TTC549 (cell line): ENCODE data around the gene SPOCD1.

Experiments
- FAIRE-seq: peaks from 2 replicates; lab custom pipeline; 2012; peaks lifted over from hg19 to GRCh38; lab: Jason Lieb, UNC

SPOCD1 gene

GRCh38 chr1:31755850-31756492 lies 59.9 kb downstream of the SPOCD1 start:
- FAIRE-seq = no peak

GRCh38 chr1:31755197-31755611 lies 60.6 kb downstream of the SPOCD1 start:
- FAIRE-seq = no peak

GRCh38 chr1:31754397-31754796 lies 61.4 kb downstream of the SPOCD1 start:
- no peak for FAIRE-seq

DNA sequence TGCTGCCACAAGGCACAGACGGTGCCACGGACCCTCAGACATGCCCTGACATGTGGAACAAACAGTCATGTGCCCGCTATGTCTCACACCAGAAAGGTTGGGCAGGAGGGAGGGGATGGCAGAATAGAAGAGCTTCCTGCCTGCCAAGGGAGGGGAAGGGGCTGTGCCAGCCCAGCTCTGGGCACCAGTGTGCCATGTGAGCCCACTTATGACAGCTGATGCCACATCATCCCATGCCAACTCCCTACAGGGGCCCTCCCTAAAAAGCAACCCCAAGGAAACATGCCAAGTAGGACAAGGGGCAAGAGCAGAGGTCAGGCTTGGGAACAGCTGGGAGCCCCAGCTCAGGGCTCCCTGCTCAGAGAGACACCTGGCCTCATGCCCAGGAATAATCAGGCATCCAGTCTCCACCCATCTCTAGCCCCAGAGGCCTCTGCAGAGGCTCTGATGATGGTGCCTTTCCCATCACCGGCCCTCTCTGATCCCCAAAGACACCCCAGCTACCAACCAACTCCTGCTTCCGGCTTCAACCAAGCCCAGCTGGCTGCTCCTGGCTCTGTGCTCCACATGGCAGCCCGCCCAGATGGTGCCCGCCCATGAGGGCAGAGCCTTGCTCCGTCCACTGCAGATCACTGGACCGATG lies 62.0 kb downstream of the SPOCD1 start:
- FAIRE-seq = no peak

DNA sequence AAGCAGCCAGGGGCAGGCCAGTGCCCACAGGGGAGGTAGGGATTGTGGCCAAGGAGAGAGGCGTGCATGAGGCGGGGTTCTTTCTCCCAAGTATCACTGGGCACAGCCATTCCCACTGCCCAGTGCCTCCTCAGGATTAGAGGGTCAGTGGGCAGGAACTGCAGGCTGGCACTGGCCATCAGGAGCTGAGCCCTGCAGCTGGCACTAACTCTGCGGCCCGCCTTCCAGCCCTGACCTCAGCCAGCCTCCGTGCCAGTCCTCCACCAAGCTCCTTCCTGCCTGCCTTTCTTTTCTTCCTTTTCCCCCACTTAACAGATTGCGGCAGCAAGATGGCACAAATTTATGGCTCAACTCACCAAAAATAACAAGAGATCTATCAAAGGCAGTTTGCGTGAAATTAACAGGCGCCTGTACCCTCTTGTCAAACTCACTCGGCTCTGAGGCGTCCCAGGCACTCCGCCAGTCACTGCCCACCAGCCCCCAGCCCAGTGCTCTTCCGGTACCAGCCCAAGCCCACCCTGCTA lies 62.8 kb downstream of the SPOCD1 start:
- no peak for FAIRE-seq

DNA sequence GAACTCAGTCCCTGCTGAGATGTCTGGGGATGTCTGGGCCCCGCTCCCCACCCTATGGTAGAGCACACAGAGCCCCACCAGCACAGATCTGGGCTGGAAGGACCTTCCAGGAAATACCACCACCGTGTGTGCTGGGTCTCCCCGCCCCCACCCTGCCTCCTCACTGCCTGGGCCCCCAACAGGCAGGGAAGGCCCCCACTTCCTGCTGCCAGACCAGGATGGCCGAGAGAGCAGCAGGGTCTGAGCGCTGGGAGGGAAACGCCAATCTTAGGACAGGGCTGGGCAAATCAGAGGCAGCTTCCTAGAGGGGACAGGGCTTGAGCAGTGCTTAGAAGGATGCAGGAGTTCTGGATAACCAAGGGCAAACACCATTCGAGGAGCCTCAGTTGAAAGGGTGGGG lies 63.6 kb downstream of the SPOCD1 start:
- FAIRE-seq = no peak

DNA sequence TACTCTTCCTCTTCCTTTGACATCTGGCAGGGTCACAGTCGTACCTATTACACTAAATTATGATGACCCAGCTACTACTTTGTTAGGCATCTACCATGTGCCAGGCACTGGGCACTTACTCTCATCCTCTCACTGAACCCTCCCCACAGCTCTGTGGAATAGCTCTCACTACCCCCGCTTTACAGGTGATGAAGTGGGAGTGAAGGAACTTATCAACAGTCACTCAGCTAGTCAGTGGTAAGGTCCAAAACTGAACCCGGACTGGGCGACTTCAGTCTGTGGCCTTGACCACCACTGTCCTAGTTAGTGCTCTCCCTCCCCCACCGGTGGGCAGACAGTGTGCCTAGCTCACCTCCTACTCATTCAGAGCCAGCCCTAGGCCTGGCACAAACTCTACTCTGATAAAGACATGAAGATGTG lies 64.0 kb downstream of the SPOCD1 start:
- FAIRE-seq = no peak

- no peak for FAIRE-seq
Observed at GRCh38 chr1:31750858-31751510, 64.8 kb downstream of the SPOCD1 start.

- FAIRE-seq = no peak
Observed at GRCh38 chr1:31749785-31750735, 65.8 kb downstream of the SPOCD1 start.

GRCh38 chr1:31748365-31748764 lies 67.5 kb downstream of the SPOCD1 start:
- FAIRE-seq = no peak

GRCh38 chr1:31747304-31747703 lies 68.5 kb downstream of the SPOCD1 start:
- no peak for FAIRE-seq

DNA sequence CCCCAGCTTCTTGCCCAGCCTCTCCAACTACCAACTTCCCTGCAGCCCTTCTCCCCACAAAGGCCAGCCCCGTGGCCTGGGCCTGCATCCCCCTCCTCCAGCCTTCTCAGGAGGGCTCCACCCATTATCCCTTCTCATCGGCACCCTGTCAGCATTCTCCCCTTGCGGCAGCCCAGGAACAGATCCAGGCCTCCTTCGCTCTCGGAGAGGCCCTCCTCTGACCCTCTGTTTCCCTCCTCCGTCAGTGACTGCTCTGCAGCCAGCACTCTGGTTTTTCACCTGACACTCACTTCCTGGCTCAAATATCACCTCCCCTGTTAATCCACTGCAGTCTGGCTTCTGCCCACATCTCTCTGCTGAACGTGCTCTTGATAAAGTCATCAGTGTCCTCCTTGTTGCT lies 69.1 kb downstream of the SPOCD1 start:
- FAIRE-seq = no peak

GRCh38 chr1:31745946-31746670 lies 69.7 kb downstream of the SPOCD1 start:
- FAIRE-seq = no peak

DNA sequence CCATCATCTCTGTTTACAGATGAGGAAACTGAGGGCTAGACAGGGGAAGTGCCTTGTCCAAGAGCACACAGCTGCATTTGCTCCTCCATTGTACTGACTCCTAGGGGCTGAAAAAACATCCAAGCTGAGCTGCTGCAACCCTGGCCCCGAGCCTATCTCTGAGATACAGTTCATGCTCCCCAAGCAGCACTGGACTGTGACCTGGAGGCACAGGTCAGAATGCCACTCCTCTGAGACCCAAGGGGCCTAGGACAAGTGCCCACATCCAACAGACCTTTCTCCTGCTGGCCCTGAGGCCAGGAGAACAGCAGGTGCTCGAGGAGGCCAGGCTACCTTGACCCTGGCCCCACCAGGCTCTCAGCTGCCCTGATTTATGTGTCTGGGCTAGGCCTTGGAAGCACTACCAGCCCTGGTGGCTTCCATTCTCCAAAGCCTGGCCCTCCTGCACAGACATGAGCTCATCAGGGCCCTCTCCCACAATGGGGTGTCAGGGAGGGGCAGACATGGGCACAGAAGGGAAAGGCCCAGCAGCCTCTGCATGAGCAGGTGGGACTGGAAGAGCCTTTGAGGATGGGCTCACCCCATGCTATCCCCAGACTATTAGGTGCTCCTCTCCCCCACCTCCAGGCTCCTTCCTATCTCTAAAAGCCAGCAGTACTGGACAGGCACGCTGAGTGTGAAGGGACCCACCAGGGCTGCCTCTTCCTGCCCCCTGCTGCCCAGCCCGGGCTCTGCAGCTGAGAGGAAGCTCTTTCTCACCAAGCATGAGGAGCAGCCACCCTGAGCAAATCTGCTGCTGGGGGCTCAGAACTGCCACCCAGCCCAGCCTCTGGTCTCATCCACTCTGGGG lies 70.5 kb downstream of the SPOCD1 start:
- no peak for FAIRE-seq

DNA sequence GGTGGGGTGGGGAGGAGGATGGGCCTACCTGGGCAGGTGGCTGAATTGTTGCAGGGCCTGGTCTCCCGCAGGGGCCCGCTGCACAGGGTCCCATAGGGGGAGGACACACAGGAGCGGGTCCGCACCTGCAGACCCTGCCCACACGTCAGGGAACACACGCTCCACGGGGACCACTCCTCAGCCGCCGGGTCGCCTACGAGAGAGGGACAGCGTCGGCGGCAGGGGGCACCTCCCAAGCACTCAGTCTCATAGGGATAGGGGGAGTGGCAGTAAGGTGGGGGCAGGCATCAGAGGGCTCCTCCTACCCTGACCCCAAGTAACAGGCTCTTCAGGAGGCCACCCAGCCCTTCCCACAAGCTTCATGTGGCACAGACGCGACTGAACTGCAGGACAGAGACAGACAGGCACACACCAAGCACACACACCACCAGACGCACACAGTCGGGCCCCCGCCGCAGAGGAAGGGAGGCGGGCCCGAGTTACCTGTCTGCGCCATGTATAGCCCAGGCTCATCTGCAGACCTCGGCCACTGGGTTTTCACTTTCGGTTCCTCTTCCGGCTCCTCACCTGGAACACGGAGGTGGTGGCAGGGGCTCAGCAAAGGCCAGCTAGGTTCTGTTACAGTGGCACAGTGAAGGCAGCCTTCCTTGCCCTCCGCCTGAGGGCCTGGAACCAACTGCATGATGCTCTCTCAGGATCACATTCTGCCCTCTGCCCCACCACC lies 71.5 kb downstream of the SPOCD1 start:
- no peak for FAIRE-seq

- FAIRE-seq = no peak
Observed at GRCh38 chr1:31742462-31743212, 73.2 kb downstream of the SPOCD1 start.
